Mesothelial cell of epicardium (in vitro differentiated cells): ENCODE results near the gene DIRAS1. TPM values are rescaled to one million over a fixed set of nuclear protein-coding genes. Genes with fewer than 3 reads are reported as not detected.

Experiments used
- DNase-seq, 2 experiments: peaks; one replicate each; pipeline ENCODE4 v3.0.0; 2021; ENCODE audit warnings: low spot score in 2 of 2; ENCODE audit not compliant: unreplicated experiment in 2 of 2
- H3K27ac Mint-ChIP-seq: 2 replicates; pipeline ENCODE4 v1.8.0; 2021; ENCODE audit warnings: mixed read lengths
- H3K27me3 Mint-ChIP-seq: 2 replicates; pipeline ENCODE4 v1.8.0; 2021; ENCODE audit warnings: low read depth, mixed read lengths
- H3K36me3 Mint-ChIP-seq: 2 replicates; pipeline ENCODE4 v1.8.0; 2021; ENCODE audit warnings: mixed read lengths
- H3K4me1 Mint-ChIP-seq: 2 replicates; pipeline ENCODE4 v1.8.0; 2021; ENCODE audit warnings: mixed read lengths
- H3K4me3 Mint-ChIP-seq: 2 replicates; pipeline ENCODE4 v1.8.0; 2021; ENCODE audit warnings: mild to moderate bottlenecking, moderate library complexity, mixed read lengths
- H3K9me3 Mint-ChIP-seq: 2 replicates; pipeline ENCODE4 v1.8.0; 2021; ENCODE audit warnings: mixed read lengths
- CTCF ChIP-seq: fragments of 200-600 bp; sonication (generic); IDR thresholded peaks from one replicate; pipeline ENCODE4 v1.5.0; 2021; ENCODE audit warnings: antibody characterized with exemption; ENCODE audit not compliant: unreplicated experiment
- total RNA-seq: library from RNA; stranded (reverse); gene quantifications from 3 replicates; pipeline ENCODE4 v1.2.1, GENCODE V29; 2021

The DIRAS1 gene
- total RNA-seq, 1 donor from 2014 or later, result 3.2 TPM

- TF ChIP-seq CTCF, result no peak
- Mint-ChIP-seq H3K4me1 (peaks cover 3% of the 10 kb centered on the region), H3K27ac (no peak overlapping the region), H3K36me3 (no peaks in the 10 kb centered on the region), H3K9me3 (peaks cover 11% of the 10 kb centered on the region), H3K27me3 (peaks cover 52% of the 10 kb centered on the region), H3K4me3 (no peak overlapping the region)
- DNase-seq, result no peak
Observed at GRCh38 chr19:2717638-2718541, 3.3 kb downstream of the DIRAS1 start.

- DNase-seq, result no peak
- H3K4me1 Mint-ChIP-seq, result peaks cover 3% of the 10 kb centered on the region
- H3K9me3 Mint-ChIP-seq, result peaks cover 11% of the 10 kb centered on the region
- no peak overlapping the region for H3K4me3 Mint-ChIP-seq
- no peak overlapping the region for H3K27ac Mint-ChIP-seq
- peaks cover 46% of the 10 kb centered on the region for H3K27me3 Mint-ChIP-seq
- H3K36me3 Mint-ChIP-seq, result no peaks in the 10 kb centered on the region
- no peak for TF ChIP-seq CTCF
Observed at GRCh38 chr19:2716722-2717637, 4.2 kb downstream of the DIRAS1 start.

- no peak for TF ChIP-seq CTCF
- DNase-seq, result no peak
- Mint-ChIP-seq H3K27ac (no peak overlapping the region), H3K27me3 (peaks cover 47% of the 10 kb centered on the region), H3K4me3 (no peak overlapping the region), H3K36me3 (no peaks in the 10 kb centered on the region), H3K4me1 (peaks cover 3% of the 10 kb centered on the region), H3K9me3 (peaks cover 11% of the 10 kb centered on the region)
Observed at GRCh38 chr19:2716275-2716650, 4.9 kb downstream of the DIRAS1 start.

- Mint-ChIP-seq H3K27me3 (peaks cover 49% of the 10 kb centered on the region), H3K36me3 (no peaks in the 10 kb centered on the region), H3K27ac (no peak overlapping the region), H3K9me3 (peaks cover 11% of the 10 kb centered on the region), H3K4me3 (no peak overlapping the region), H3K4me1 (peaks cover 3% of the 10 kb centered on the region)
- DNase-seq, result no peak
- no peak for TF ChIP-seq CTCF
Observed at GRCh38 chr19:2715470-2716274, 5.5 kb downstream of the DIRAS1 start.
